ENCODE data around the gene EIF2A. TPM values are rescaled to one million over a fixed set of nuclear protein-coding genes. Genes with fewer than 3 reads are reported as not detected.

Gene EIF2A
- total RNA-seq, 1 experiment from 2014 or later = 167 TPM

DNA sequence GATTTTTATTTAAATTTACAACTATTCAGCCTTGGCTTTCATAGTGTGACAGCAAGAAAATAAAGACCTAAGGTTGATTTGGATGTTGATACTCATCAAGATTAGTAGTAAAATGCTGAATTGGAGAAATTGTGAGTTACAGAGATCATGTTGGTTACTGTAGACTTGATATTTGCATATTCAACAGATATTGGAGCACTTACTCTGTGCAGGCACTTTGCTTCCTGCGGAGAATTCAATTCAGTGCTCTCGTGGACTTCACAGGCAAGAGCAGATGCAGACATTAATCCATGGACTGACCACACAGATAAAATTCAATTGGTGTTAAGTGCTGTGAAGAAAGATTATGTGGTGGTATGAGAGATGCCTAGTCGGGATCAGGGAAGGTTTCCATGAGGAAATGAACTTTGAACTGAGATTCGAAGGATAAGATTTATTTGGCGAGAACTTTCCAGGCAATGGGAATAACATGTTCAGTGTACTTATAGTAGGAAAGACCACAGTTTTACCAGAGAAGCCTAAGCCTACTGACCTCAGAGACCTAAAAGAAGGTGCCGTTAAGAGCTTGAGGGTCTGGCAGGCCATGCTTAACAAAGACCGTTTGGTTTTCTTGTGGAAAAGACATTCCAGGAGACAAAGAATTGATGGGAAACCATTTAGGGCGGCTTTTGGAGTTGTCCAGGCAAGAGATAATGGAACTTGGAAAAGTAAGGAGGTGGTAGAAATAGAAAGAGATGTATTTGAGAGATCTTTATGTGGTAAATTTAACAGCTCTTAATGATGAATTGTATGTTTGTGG is 60.9 kb downstream of the EIF2A start:
- peaks cover 50% of the 10 kb centered on the region for H3K36me3 Mint-ChIP-seq (ENCODE audit: insufficient read depth, unreplicated experiment)
- TF ChIP-seq, protein P1, sequence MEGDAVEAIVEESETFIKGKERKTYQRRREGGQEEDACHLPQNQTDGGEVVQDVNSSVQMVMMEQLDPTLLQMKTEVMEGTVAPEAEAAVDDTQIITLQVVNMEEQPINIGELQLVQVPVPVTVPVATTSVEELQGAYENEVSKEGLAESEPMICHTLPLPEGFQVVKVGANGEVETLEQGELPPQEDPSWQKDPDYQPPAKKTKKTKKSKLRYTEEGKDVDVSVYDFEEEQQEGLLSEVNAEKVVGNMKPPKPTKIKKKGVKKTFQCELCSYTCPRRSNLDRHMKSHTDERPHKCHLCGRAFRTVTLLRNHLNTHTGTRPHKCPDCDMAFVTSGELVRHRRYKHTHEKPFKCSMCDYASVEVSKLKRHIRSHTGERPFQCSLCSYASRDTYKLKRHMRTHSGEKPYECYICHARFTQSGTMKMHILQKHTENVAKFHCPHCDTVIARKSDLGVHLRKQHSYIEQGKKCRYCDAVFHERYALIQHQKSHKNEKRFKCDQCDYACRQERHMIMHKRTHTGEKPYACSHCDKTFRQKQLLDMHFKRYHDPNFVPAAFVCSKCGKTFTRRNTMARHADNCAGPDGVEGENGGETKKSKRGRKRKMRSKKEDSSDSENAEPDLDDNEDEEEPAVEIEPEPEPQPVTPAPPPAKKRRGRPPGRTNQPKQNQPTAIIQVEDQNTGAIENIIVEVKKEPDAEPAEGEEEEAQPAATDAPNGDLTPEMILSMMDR (IDR thresholded peaks at IDR 0.05; ENCODE audit: unreplicated experiment) = no peak
- BruUV-seq (replicated peaks) = no TSS peak
- H3K9me3 Mint-ChIP-seq (ENCODE audit: low read depth, unreplicated experiment) = no peaks in the 10 kb centered on the region
- DNase-seq = no peak
- H3K4me3 Mint-ChIP-seq (ENCODE audit: low read depth, unreplicated experiment) = peak overlapping the region; percentile 4
- H3K27ac Mint-ChIP-seq (ENCODE audit: unreplicated experiment) = peak overlapping the region; percentile 17
- CTCF ChIA-PET = no interaction called here
- H3K27me3 Mint-ChIP-seq (ENCODE audit: unreplicated experiment) = no peaks in the 10 kb centered on the region
- peaks cover 55% of the 10 kb centered on the region for H3K4me1 Mint-ChIP-seq (ENCODE audit: low read depth, unreplicated experiment)
- intact Hi-C loops (cut with micrococcal nuclease; ENCODE audit: unreplicated experiment) = loop anchor here (10.0 kb wide), 1 partner anchor 257 kb away; no protein-coding TSS in a partner anchor

- Mint-ChIP-seq H3K9me3 (ENCODE audit: low read depth, unreplicated experiment) (peaks cover 3% of the 10 kb centered on the region), H3K4me3 (ENCODE audit: low read depth, unreplicated experiment) (no peak overlapping the region), H3K36me3 (ENCODE audit: insufficient read depth, unreplicated experiment) (peaks cover 43% of the 10 kb centered on the region), H3K4me1 (ENCODE audit: low read depth, unreplicated experiment) (peaks cover 48% of the 10 kb centered on the region), H3K27ac (ENCODE audit: unreplicated experiment) (no peak overlapping the region), H3K27me3 (ENCODE audit: unreplicated experiment) (no peaks in the 10 kb centered on the region)
- CTCF ChIA-PET = interaction anchor here (1.6 kb wide), 1 partner anchor 16 kb away, joined by 4 read pairs; no protein-coding TSS in a partner anchor
- no peak for DNase-seq
- TF ChIP-seq, protein P1 (IDR thresholded peaks at IDR 0.05; ENCODE audit: unreplicated experiment) = no peak
- no TSS peak for BruUV-seq (replicated peaks)
- intact Hi-C loops (cut with micrococcal nuclease; ENCODE audit: unreplicated experiment) = loop anchor here (10.0 kb wide), 1 partner anchor 255 kb away; no protein-coding TSS in a partner anchor
Observed at GRCh38 chr3:150609988-150610387, 63.4 kb downstream of the EIF2A start.

DNA sequence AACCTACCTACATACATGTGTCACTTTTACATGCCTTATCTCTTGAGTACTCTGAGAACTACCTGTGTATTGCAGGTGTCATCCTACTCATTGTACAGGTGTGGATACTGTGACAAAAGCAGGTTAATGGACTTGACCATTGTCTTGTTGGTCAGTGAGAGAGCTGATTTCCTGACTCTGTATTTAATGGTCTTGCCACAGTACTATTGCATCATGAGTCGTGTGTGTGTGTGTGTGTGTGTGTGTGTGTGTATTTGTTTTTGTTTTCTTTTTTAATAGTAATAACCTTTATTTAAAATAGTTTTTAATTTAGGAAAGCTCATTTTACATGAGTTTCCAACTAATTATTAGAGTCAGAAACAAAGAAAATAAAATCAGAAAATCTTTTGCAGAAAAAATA is 64.2 kb downstream of the EIF2A start:
- Mint-ChIP-seq H3K9me3 (ENCODE audit: low read depth, unreplicated experiment) (peaks cover 3% of the 10 kb centered on the region), H3K27me3 (ENCODE audit: unreplicated experiment) (no peaks in the 10 kb centered on the region), H3K36me3 (ENCODE audit: insufficient read depth, unreplicated experiment) (peaks cover 40% of the 10 kb centered on the region), H3K27ac (ENCODE audit: unreplicated experiment) (no peak overlapping the region), H3K4me3 (ENCODE audit: low read depth, unreplicated experiment) (no peak overlapping the region), H3K4me1 (ENCODE audit: low read depth, unreplicated experiment) (peaks cover 45% of the 10 kb centered on the region)
- BruUV-seq (replicated peaks) = no TSS peak
- DNase-seq = no peak
- intact Hi-C loops (cut with micrococcal nuclease; ENCODE audit: unreplicated experiment) = no loop called here
- CTCF ChIA-PET = interaction anchor here (0.6 to 1.6 kb wide), 2 partner anchors 17 to 114 kb away, joined by 4 to 13 read pairs; no protein-coding TSS in a partner anchor
- TF ChIP-seq, protein P1 (IDR thresholded peaks at IDR 0.05; ENCODE audit: unreplicated experiment) = no peak

DNA sequence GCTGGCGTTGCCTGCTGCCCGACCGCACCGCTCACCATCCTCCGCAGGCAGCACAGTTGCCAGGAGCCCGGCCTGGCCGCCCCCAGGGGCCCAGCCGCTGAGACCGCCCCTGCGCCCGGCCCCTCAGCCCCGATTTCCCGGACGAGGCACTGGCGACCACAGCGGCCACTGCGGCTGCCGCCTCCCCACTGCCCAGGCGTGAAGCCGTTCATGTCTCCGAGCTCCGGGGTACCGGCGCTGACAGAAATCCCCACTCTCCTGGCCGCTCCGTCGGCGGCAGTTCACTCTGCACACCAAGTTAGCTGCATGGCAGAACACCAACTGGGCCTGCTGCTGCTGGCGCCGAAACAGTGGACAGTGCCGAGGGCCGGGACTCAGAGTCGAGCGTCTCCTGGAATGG is 65.1 kb downstream of the EIF2A start:
- intact Hi-C loops (cut with micrococcal nuclease; ENCODE audit: unreplicated experiment) = no loop called here
- Mint-ChIP-seq H3K4me1 (ENCODE audit: low read depth, unreplicated experiment) (peaks cover 39% of the 10 kb centered on the region), H3K27ac (ENCODE audit: unreplicated experiment) (no peak overlapping the region), H3K36me3 (ENCODE audit: insufficient read depth, unreplicated experiment) (peaks cover 32% of the 10 kb centered on the region), H3K27me3 (ENCODE audit: unreplicated experiment) (no peaks in the 10 kb centered on the region), H3K4me3 (ENCODE audit: low read depth, unreplicated experiment) (no peak overlapping the region), H3K9me3 (ENCODE audit: low read depth, unreplicated experiment) (peaks cover 3% of the 10 kb centered on the region)
- TF ChIP-seq, protein P1 (IDR thresholded peaks at IDR 0.05; ENCODE audit: unreplicated experiment) = no peak
- BruUV-seq (replicated peaks) = no TSS peak
- DNase-seq = no peak
- CTCF ChIA-PET = interaction anchor here (0.6 kb wide), 1 partner anchor 1008 kb away, joined by 4 read pairs; no protein-coding TSS in a partner anchor

Measured in Calu3 (cell line).